Parathyroid adenoma (tissue), 2 donors: ENCODE measurements around the gene GADD45B.

Experiments used
- H2AFZ ChIP-seq: fragments of 300-600 bp; sonication (generic); one replicate; pipeline ENCODE4 v1.7.0; 2017; ENCODE audit warnings: antibody characterized with exemption, mild to moderate bottlenecking
- H3K27ac ChIP-seq: fragments of 300-600 bp; sonication (generic); one replicate; pipeline ENCODE4 v1.7.0; 2017
- H3K27me3 ChIP-seq: fragments of 300-600 bp; sonication (generic); one replicate; pipeline ENCODE4 v1.7.0; 2017; ENCODE audit warnings: low read length; ENCODE audit not compliant: control insufficient read depth, insufficient read depth
- H3K36me3 ChIP-seq: fragments of 300-600 bp; sonication (generic); one replicate; pipeline ENCODE4 v1.7.0; 2017; ENCODE audit warnings: low read length; ENCODE audit not compliant: control insufficient read depth, insufficient read depth
- H3K4me1 ChIP-seq: fragments of 300-600 bp; sonication (generic); one replicate; pipeline ENCODE4 v1.7.0; 2017; ENCODE audit warnings: control low read depth
- H3K4me2 ChIP-seq: fragments of 300-600 bp; sonication (generic); one replicate; pipeline ENCODE4 v1.7.0; 2017; ENCODE audit warnings: low read length
- H3K4me3 ChIP-seq: fragments of 300-600 bp; sonication (generic); one replicate; pipeline ENCODE4 v1.7.0; 2017; ENCODE audit warnings: low read depth, low read length
- H3K79me2 ChIP-seq: fragments of 300-600 bp; sonication (generic); one replicate; pipeline ENCODE4 v1.7.0; 2017; ENCODE audit warnings: control low read depth
- H3K9ac ChIP-seq: fragments of 300-600 bp; sonication (generic); one replicate; pipeline ENCODE4 v1.7.0; 2017; ENCODE audit warnings: mild to moderate bottlenecking
- H3K9me3 ChIP-seq: fragments of 300-600 bp; sonication (generic); one replicate; pipeline ENCODE4 v1.7.0; 2017; ENCODE audit warnings: low read length; ENCODE audit not compliant: control insufficient read depth
- CTCF ChIP-seq: fragments of 300-600 bp; sonication (generic); IDR thresholded peaks from one replicate; pipeline ENCODE4 v1.7.0; 2017; ENCODE audit warnings: antibody characterized with exemption, mild to moderate bottlenecking
- donor health status: primary hyperparathyroidism.

GADD45B gene

DNA sequence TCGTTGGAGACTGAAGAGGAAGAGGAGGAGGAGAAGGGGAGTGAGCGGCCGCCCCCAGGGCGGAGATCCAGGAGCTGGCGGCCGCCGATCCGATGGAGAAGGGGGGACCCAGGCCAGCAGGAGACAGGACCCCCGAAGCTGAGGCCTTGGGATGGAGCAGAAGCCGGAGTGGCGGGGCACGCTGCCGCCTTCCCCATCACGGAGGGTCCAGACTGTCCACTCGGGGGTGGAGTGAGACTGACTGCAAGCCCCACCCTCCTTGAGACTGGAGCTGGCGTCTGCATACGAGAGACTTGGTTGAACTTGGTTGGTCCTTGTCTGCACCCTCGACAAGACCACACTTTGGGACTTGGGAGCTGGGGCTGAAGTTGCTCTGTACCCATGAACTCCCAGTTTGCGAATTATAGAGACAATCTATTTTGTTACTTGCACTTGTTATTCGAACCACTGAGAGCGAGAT is 1.8 kb downstream of the GADD45B start:
- Histone ChIP-seq H3K9ac (no peak overlapping the region), H3K4me1 (peaks cover 13% of the 10 kb centered on the region), H3K4me3 (peak overlapping the region; percentile 94), H3K27me3 (no peaks in the 10 kb centered on the region), H3K9me3 (no peaks in the 10 kb centered on the region), H2AFZ (peak overlapping the region; percentile 1), H3K79me2 (peaks cover 6% of the 10 kb centered on the region), H3K27ac (peak overlapping the region; percentile 93), H3K36me3 (no peaks in the 10 kb centered on the region), H3K4me2 (peak overlapping the region; percentile 80)
- TF ChIP-seq CTCF = no peak

DNA sequence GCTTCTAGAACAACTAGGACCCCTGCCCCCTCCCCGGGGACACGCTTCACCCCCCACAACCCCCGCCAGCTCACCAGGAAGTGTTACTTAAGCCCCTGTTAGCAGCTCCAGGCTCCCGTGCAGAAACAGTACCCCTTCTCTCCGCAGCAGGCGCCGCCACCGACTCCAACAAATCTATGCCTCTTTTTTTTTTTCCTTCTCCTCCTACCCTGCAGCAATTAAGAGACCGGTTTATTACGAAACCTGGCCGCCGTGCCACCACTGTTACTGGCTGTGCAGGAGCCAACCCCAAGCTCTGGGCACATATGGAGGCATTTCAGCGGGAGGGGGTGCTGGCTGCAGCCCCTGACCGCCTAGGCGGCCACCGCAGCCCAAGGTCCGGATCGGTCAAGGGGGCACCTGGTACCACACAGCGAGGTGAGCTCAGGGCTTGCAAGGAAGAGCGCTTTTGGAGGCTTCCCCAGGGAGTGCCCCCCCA is 2.4 kb downstream of the GADD45B start:
- Histone ChIP-seq H2AFZ (no peak overlapping the region), H3K4me1 (peaks cover 13% of the 10 kb centered on the region), H3K9ac (no peak overlapping the region)

GRCh38 chr19:2478756-2479555 is 3.0 kb downstream of the GADD45B start:
- TF ChIP-seq CTCF = no peak
- H3K9ac ChIP-seq = no peak overlapping the region
- peaks cover 13% of the 10 kb centered on the region for H3K4me1 ChIP-seq

More for the DNA sequence above, 2.4 kb downstream of the GADD45B start:
- Histone ChIP-seq H3K9me3 (no peaks in the 10 kb centered on the region), H3K36me3 (no peaks in the 10 kb centered on the region), H3K27me3 (no peaks in the 10 kb centered on the region), H3K4me3 (peak overlapping the region; percentile 94), H3K79me2 (peaks cover 6% of the 10 kb centered on the region), H3K4me2 (peak overlapping the region; percentile 80), H3K27ac (peak overlapping the region; percentile 93)
- peak; percentile 19 for TF ChIP-seq CTCF

GRCh38 chr19:2479556-2480194 is 3.7 kb downstream of the GADD45B start:
- Histone ChIP-seq H3K9ac (no peak overlapping the region), H3K27ac (peak overlapping the region; percentile 93), H2AFZ (no peak overlapping the region), H3K4me3 (no peak overlapping the region), H3K4me1 (peaks cover 13% of the 10 kb centered on the region), H3K9me3 (no peaks in the 10 kb centered on the region), H3K36me3 (no peaks in the 10 kb centered on the region), H3K4me2 (no peak overlapping the region), H3K27me3 (no peaks in the 10 kb centered on the region), H3K79me2 (peaks cover 6% of the 10 kb centered on the region)
- TF ChIP-seq CTCF = no peak

More at GRCh38 chr19:2478756-2479555, 3.0 kb downstream of the GADD45B start:
- Histone ChIP-seq H3K79me2 (peaks cover 6% of the 10 kb centered on the region), H3K4me2 (peak overlapping the region; percentile 80), H3K9me3 (no peaks in the 10 kb centered on the region), H3K36me3 (no peaks in the 10 kb centered on the region), H3K27me3 (no peaks in the 10 kb centered on the region), H3K27ac (peak overlapping the region; percentile 93), H3K4me3 (peak overlapping the region; percentile 94), H2AFZ (no peak overlapping the region)
